Measurements from ENCODE around the gene EXOSC10. TPM values are rescaled to one million over a fixed set of nuclear protein-coding genes. Genes with fewer than 3 reads are reported as not detected.
"Not testable (repeated sequence)": the region's sequence is repeated elsewhere in the genome, so short reads cannot be mapped to it uniquely, and the experiment has no call there.

Gene EXOSC10
- total RNA-seq, 2 experiments from 2014 or later: 88.7 to 94.5 TPM

DNA sequence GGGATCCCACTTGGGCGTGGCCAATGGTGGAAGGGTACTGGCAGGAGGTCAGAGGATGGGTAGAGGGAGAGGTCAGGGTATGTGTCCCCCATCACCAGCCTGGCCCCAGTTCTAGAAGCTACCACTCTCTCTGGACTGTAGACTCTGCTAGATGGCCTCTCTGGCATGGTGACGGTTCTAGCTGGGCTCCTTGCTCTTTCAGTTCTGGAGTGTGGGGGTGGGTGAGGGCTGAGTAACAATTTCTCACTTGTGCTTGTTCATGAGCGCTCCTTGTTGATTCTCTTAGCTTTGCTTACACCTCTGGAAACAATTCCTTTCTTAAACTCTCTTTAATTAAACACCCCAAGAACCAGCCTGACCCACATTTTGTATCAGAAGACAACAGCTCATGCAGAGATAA, 25.3 kb upstream of the EXOSC10 start:
- POLR2A ChIA-PET: no interaction called here
- CTCF ChIA-PET: interaction anchor here (0.8 kb wide), 1 partner anchor 88 kb away, joined by 3 read pairs; no protein-coding TSS in a partner anchor

- POLR2A ChIA-PET: no interaction called here
Observed at GRCh38 chr1:11116318-11116717, 16.6 kb upstream of the EXOSC10 start.

DNA sequence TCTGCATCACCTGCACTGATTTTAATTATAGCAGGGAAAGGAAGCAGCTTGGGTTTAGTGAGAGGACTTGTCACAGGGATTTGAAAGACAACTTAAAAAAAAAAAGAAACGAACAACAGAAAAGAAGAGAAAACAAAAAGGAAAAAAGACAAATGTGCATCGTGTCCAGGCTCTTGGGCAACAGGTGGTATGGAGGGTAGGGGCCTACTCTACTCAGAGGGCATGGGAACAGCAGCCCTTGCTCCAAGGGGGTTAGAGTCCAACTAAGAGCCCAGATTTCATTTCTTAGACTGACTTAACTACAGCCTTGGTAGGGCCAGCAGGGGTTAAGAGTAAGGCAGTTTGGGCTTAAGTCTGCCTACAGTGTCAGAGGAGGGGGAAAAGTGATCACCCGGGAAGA, 15.3 kb upstream of the EXOSC10 start:
- POLR2A ChIA-PET: no interaction called here
- CTCF ChIA-PET: no interaction called here

More at GRCh38 chr1:11116318-11116717, 16.6 kb upstream of the EXOSC10 start:
- CTCF ChIA-PET: no interaction called here

- ChIA-PET CTCF (no interaction called here), POLR2A (no interaction called here)
Observed at GRCh38 chr1:11109047-11109760, 9.5 kb upstream of the EXOSC10 start.

GRCh38 chr1:11107599-11107998, 7.9 kb upstream of the EXOSC10 start:
- CTCF ChIA-PET: interaction anchor here (1.3 kb wide), 1 partner anchor 70 kb away, joined by 5 read pairs; no protein-coding TSS in a partner anchor
- POLR2A ChIA-PET: no interaction called here

GRCh38 chr1:11105586-11105985, 5.9 kb upstream of the EXOSC10 start:
- CTCF ChIA-PET: no interaction called here
- POLR2A ChIA-PET: no interaction called here

DNA sequence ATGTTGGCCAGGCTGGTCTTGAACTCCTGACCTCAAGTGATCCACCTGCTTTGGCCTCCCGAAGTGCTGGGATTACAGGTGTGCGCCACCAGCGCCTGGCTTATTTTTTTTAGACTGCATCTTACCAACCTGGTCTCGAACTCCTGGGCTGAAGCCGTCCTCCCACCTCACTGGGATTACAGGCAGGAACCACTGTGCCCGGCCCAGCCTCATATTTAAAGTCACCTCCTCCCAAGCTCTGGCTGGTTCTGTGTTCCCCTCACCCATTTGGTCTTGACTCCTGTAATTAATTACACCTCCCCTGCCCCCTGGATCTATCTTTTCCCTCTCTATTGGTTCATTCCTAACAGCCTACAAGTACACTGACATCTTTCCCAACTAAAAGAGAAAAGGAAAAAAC, 1.7 kb upstream of the EXOSC10 start:
- CTCF ChIA-PET: interaction anchor here (4.1 kb wide), 1 partner anchor 63 kb away, joined by 21 read pairs; no protein-coding TSS in a partner anchor
- POLR2A ChIA-PET: no interaction called here

GRCh38 chr1:11100806-11101205, 1.1 kb upstream of the EXOSC10 start:
- ChIA-PET POLR2A (interaction anchor here (0.6 kb wide), 1 partner anchor 81 kb away, joined by 5 read pairs; no protein-coding TSS in a partner anchor), CTCF (interaction anchor here (4.1 kb wide), 1 partner anchor 63 kb away, joined by 21 read pairs; no protein-coding TSS in a partner anchor)

- ChIA-PET CTCF (interaction anchor here (0.7 to 4.1 kb wide), 2 partner anchors 39 to 62 kb away, joined by 3 to 21 read pairs; no protein-coding TSS in a partner anchor), POLR2A (interaction anchor here (0.5 to 1.4 kb wide), 6 partner anchors 11 to 88 kb away, joined by 3 to 5 read pairs (median 4); no protein-coding TSS in a partner anchor)
Observed at GRCh38 chr1:11100149-11100493, 452 bp upstream of the EXOSC10 start.

DNA sequence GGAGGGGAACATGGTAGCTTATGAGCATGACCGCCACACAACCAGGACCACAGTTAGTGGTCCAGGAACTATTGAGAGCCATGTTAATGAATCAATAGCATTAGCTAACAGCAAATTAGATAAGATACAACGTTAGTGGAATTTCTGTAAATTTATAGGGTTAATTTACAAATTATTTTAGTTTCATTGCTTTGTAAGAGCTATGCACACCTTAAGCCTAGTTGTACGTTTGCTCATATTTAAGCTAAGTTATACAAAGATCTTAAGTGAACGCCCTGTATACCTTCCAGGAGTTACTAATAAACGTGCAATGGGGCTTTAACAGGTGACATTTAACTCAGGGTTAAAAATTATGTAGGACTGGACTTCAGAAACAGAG, 749 bp downstream of the EXOSC10 start:
- ChIA-PET POLR2A (interaction anchor here (0.7 to 1.4 kb wide), 5 partner anchors 11 to 810 kb away, joined by 3 to 11 read pairs (median 3); partner anchors contain the start of gene SRM), CTCF (interaction anchor here (0.7 to 4.1 kb wide), 4 partner anchors 25 to 809 kb away, joined by 3 to 21 read pairs (median 3); no protein-coding TSS in a partner anchor)

DNA sequence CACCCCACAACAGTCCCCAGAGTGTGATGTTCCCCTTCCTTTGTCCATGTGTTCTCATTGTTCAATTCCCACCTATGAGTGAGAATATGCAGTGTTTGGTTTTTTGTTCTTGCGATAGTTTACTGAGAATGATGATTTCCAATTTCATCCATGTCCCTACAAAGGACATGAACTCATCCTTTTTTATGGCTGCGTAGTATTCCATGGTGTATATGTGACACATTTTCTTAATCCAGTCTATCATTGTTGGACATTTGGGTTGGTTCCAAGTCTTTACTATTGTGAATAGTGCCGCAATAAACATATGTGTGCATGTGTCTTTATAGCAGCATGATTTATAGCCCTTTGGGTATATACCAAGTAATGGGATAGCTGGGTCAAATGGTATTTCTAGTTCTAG, 15.9 kb downstream of the EXOSC10 start:
- CTCF ChIA-PET, POLR2A ChIA-PET: not testable (repeated sequence)

- CTCF ChIA-PET: interaction anchor here (0.6 kb wide), 1 partner anchor 510 kb away, joined by 5 read pairs; no protein-coding TSS in a partner anchor
Observed at GRCh38 chr1:11080931-11081330, 18.7 kb downstream of the EXOSC10 start.

GRCh38 chr1:11078631-11079030, 21.0 kb downstream of the EXOSC10 start:
- POLR2A ChIA-PET: interaction anchor here (1.6 kb wide), 1 partner anchor 26 kb away, joined by 3 read pairs; no protein-coding TSS in a partner anchor
- CTCF ChIA-PET: interaction anchor here (1.0 kb wide), 1 partner anchor 41 kb away, joined by 4 read pairs; no protein-coding TSS in a partner anchor

More at GRCh38 chr1:11080931-11081330, 18.7 kb downstream of the EXOSC10 start:
- POLR2A ChIA-PET: interaction anchor here (1.3 kb wide), 1 partner anchor 19 kb away, joined by 4 read pairs; no protein-coding TSS in a partner anchor

DNA sequence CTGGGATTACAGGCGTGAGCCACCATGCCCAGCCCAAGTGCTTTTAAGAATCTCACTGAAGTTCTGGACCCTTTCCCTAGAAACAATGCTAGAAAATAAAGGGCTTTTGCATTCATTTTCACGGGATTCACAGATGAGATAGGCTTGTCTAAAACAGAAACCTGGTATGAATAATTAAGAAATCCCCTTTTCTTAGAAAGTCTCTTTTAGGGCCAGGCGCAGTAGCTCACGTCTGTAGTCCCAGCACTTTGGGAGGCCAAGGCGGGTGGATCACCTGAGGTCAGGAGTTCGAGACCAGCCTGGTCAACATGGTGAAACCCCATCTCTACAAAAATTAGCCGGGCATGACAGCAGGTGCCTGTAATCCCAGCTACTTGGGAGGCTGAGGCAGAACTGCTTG, 26.3 kb downstream of the EXOSC10 start:
- CTCF ChIA-PET: interaction anchor here (0.8 to 2.1 kb wide), 2 partner anchors 25 to 36 kb away, joined by 3 to 9 read pairs; no protein-coding TSS in a partner anchor
- POLR2A ChIA-PET: not testable (repeated sequence)

- ChIA-PET POLR2A (interaction anchor here (0.8 kb wide), 1 partner anchor 11 kb away, joined by 10 read pairs; no protein-coding TSS in a partner anchor), CTCF (interaction anchor here (2.1 kb wide), 1 partner anchor 35 kb away, joined by 9 read pairs; no protein-coding TSS in a partner anchor)
Observed at GRCh38 chr1:11072216-11072917, 27.3 kb downstream of the EXOSC10 start.

- CTCF ChIA-PET: interaction anchor here (1.9 kb wide), 1 partner anchor 34 kb away, joined by 8 read pairs; no protein-coding TSS in a partner anchor
Observed at GRCh38 chr1:11071463-11072215, 28.0 kb downstream of the EXOSC10 start.

GRCh38 chr1:11070876-11071275, 28.8 kb downstream of the EXOSC10 start:
- CTCF ChIA-PET: interaction anchor here (1.6 to 1.9 kb wide), 2 partner anchors 27 to 33 kb away, joined by 4 to 8 read pairs; no protein-coding TSS in a partner anchor
- POLR2A ChIA-PET: no interaction called here

More at GRCh38 chr1:11071463-11072215, 28.0 kb downstream of the EXOSC10 start:
- POLR2A ChIA-PET: no interaction called here

DNA sequence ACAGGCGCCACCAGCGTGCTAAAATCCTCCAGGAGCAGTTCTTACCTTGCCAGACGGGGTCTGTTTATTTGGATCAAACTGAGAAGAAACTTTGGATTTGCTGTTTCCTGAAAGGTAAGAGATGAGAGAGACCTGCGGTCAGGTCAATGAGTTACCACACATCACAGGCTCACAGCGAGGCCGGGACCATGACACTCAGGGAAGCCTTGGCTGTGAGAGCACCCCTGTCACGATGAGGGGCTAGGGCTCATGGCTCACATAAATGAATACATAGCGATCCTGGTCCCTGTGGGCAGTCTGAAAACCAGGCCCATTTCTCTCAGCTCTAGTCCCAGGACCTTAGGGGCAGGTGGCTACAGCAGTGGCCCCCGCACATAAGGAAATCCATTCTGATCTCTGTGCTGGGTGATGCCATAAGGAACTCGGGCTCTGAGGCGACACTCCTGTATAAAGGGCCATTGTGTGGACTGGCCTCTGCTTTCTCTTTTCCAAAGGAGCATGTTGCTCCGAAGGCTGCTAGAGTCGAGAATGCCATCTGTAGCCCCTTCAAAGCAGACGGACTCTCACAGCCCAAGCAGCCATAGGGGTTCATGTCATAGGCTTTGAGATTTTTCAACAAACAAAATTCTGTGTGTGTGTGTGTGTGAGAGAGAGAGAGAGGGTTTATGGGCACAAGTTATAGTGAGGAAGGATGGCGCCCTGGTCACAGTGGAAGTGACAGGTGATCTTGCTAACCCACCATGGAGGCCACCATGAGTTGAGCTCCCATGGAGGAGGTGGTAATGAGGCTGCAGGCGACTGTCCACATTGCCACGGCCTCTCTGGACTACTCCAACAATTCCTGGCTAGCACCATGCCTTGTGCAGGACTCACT, 30.8 kb downstream of the EXOSC10 start:
- ChIA-PET CTCF (interaction anchor here (1.6 kb wide), 1 partner anchor 29 kb away, joined by 4 read pairs; no protein-coding TSS in a partner anchor), POLR2A (interaction anchor here (0.5 kb wide), 1 partner anchor 18 kb away, joined by 6 read pairs; no protein-coding TSS in a partner anchor)
